ENCODE measurements around the gene PCBP2.

Gene PCBP2

GRCh38 chr12:53495903-53496751 is 44.2 kb downstream of the PCBP2 start:
- no peak for DNase-seq

- DNase-seq = no peak
Observed at GRCh38 chr12:53496752-53497032, 44.8 kb downstream of the PCBP2 start.

- no peak for DNase-seq
Observed at GRCh38 chr12:53497461-53497860, 45.6 kb downstream of the PCBP2 start.

GRCh38 chr12:53498235-53498630 is 46.3 kb downstream of the PCBP2 start:
- DNase-seq = no peak

GRCh38 chr12:53499266-53500141 is 47.6 kb downstream of the PCBP2 start, which contains the start of gene MAP3K12:
Gene MAP3K12 (minus strand): TSS chr12:53499458. CDS start chr12:53487391, 12,067 bp downstream.
- peak; percentile 60 for DNase-seq

- DNase-seq = no peak
Observed at GRCh38 chr12:53500142-53500775, 48.4 kb downstream of the PCBP2 start.

- peak; percentile 98 for DNase-seq
Observed at GRCh38 chr12:53500776-53501614, 49.1 kb downstream of the PCBP2 start, which contains the start of gene TARBP2. Gene TARBP2 (plus strand): TSS chr12:53501283. CDS start chr12:53501409, 126 bp downstream.

GRCh38 chr12:53501615-53502181 is 49.8 kb downstream of the PCBP2 start:
- DNase-seq = no peak

GRCh38 chr12:53502331-53502730 is 50.4 kb downstream of the PCBP2 start:
- no peak for DNase-seq

GRCh38 chr12:53502983-53503728 is 51.3 kb downstream of the PCBP2 start:
- DNase-seq = no peak

- no peak for DNase-seq
Observed at GRCh38 chr12:53504004-53504920, 52.4 kb downstream of the PCBP2 start.

GRCh38 chr12:53505086-53505485 is 53.2 kb downstream of the PCBP2 start:
- DNase-seq = peak; percentile 69

- peak; percentile 82 for DNase-seq
Observed at GRCh38 chr12:53505555-53506449, 53.9 kb downstream of the PCBP2 start.

GRCh38 chr12:53506450-53506785 is 54.5 kb downstream of the PCBP2 start:
- DNase-seq = no peak

GRCh38 chr12:53506881-53507602 is 55.1 kb downstream of the PCBP2 start, which contains the start of gene NPFF:
Gene NPFF (minus strand): TSS chr12:53507484. CDS start chr12:53507474, 10 bp downstream.
- DNase-seq = no peak

- no peak for DNase-seq
Observed at GRCh38 chr12:53507603-53507885, 55.6 kb downstream of the PCBP2 start.

- peak; percentile 77 for DNase-seq
Observed at GRCh38 chr12:53508534-53509170, 56.8 kb downstream of the PCBP2 start.

Measured in T1000 (cell line).